Mesenchymal stem cell (in vitro differentiated cells and primary cell): ENCODE measurements around the gene KRT82.

ENCODE experiments used
- DNase-seq: peaks from one replicate; pipeline ENCODE4 v3.0.0-alpha.2; 2013
- H2AFZ ChIP-seq: one replicate; pipeline ENCODE4 v1.6.1; 2013; ENCODE audit warnings: low read depth, mild to moderate bottlenecking, control low read depth, inconsistent platforms, low read length, moderate library complexity
- H2AK5ac ChIP-seq: 2 replicates; pipeline ENCODE4 v1.6.1; 2013; ENCODE audit warnings: low read length, moderate library complexity, mild to moderate bottlenecking, inconsistent platforms; ENCODE audit not compliant: severe bottlenecking
- H2BK120ac ChIP-seq: one replicate; pipeline ENCODE4 v1.6.1; 2013; ENCODE audit warnings: low read depth, mild to moderate bottlenecking, inconsistent platforms, low read length, moderate library complexity
- H2BK12ac ChIP-seq, 2 experiments: one replicate each; pipeline ENCODE4 v1.6.1; 2013; ENCODE audit warnings: inconsistent platforms in 2 of 2, low read length in 2 of 2, mild to moderate bottlenecking in 2 of 2, moderate library complexity in 2 of 2, control low read depth in 1 of 2
- H2BK15ac ChIP-seq: one replicate; pipeline ENCODE4 v1.6.1; 2013; ENCODE audit warnings: mild to moderate bottlenecking, low read depth, inconsistent platforms; ENCODE audit not compliant: poor library complexity, severe bottlenecking
- H2BK5ac ChIP-seq: 2 replicates; pipeline ENCODE4 v1.6.1; 2013; ENCODE audit warnings: low read depth, mild to moderate bottlenecking, low read length, control low read depth, inconsistent platforms; ENCODE audit not compliant: poor library complexity, severe bottlenecking
- H3K14ac ChIP-seq, 2 experiments: one replicate each; pipeline ENCODE4 v1.6.1; 2013; ENCODE audit warnings: inconsistent platforms in 2 of 2, low read length in 2 of 2, control low read depth in 1 of 2, mild to moderate bottlenecking in 1 of 2, moderate library complexity in 1 of 2
- H3K18ac ChIP-seq, 2 experiments: one replicate each; pipeline ENCODE4 v1.6.1; 2013; ENCODE audit warnings: inconsistent platforms in 2 of 2, low read length in 2 of 2, control low read depth in 1 of 2, low read depth in 1 of 2, mild to moderate bottlenecking in 1 of 2
- H3K23ac ChIP-seq, 2 experiments: one replicate each; pipeline ENCODE4 v1.6.1; 2013; ENCODE audit warnings: inconsistent platforms in 2 of 2, low read length in 2 of 2, mild to moderate bottlenecking in 2 of 2, moderate library complexity in 2 of 2, control low read depth in 1 of 2
- H3K27ac ChIP-seq: 2 replicates; pipeline ENCODE4 v1.5.1; 2013; ENCODE audit warnings: mild to moderate bottlenecking, moderate library complexity, low read length, control low read depth, inconsistent platforms; ENCODE audit not compliant: poor library complexity, severe bottlenecking
- H3K27me3 ChIP-seq, 2 experiments: 2 replicates each; pipeline versions ENCODE4 v1.6.1 to v1.7.0; 2013; ENCODE audit warnings: low read length in 2 of 2, mild to moderate bottlenecking in 2 of 2, moderate library complexity in 2 of 2, control low read depth in 1 of 2, inconsistent platforms in 1 of 2; ENCODE audit not compliant: control insufficient read depth in 1 of 2, insufficient read depth in 1 of 2
- H3K36me3 ChIP-seq, 2 experiments: 2 replicates each; pipeline versions ENCODE4 v1.6.1 to v1.7.0; 2013; ENCODE audit warnings: low read length in 2 of 2, control low read depth in 1 of 2, inconsistent platforms in 1 of 2, low read depth in 1 of 2, mild to moderate bottlenecking in 1 of 2; ENCODE audit not compliant: insufficient read depth in 2 of 2, control insufficient read depth in 1 of 2
- H3K4ac ChIP-seq, 2 experiments: one replicate each; pipeline ENCODE4 v1.6.1; 2013; ENCODE audit warnings: inconsistent platforms in 2 of 2, low read length in 2 of 2, mild to moderate bottlenecking in 2 of 2, moderate library complexity in 2 of 2, control low read depth in 1 of 2, low read depth in 1 of 2
- H3K4me1 ChIP-seq: 2 replicates; pipeline ENCODE4 v1.6.1; 2013; ENCODE audit warnings: low read depth, low read length, control low read depth; ENCODE audit not compliant: control insufficient read depth, insufficient read depth
- H3K4me2 ChIP-seq: 2 replicates; pipeline ENCODE4 v1.6.1; 2013; ENCODE audit warnings: low read length, mild to moderate bottlenecking, inconsistent platforms; ENCODE audit not compliant: poor library complexity, severe bottlenecking
- H3K4me3 ChIP-seq, 2 experiments: 2 replicates each; pipeline versions ENCODE4 v1.5.1 to v1.7.0; 2013; ENCODE audit warnings: low read length in 2 of 2, mild to moderate bottlenecking in 2 of 2, control low read depth in 1 of 2, low read depth in 1 of 2; ENCODE audit not compliant: insufficient read depth in 1 of 2
- H3K79me1 ChIP-seq: replicated peaks from 2 replicates; pipeline ENCODE4 v1.6.1; 2013; ENCODE audit warnings: mild to moderate bottlenecking, control low read depth, low read length, inconsistent platforms; ENCODE audit not compliant: poor library complexity, severe bottlenecking
- H3K9ac ChIP-seq: 2 replicates; pipeline ENCODE4 v1.7.0; 2013; ENCODE audit warnings: mild to moderate bottlenecking, low read length, moderate library complexity
- H3K9me3 ChIP-seq: 2 replicates; pipeline ENCODE4 v1.7.0; 2013; ENCODE audit warnings: mild to moderate bottlenecking, low read length; ENCODE audit not compliant: control insufficient read depth
- H4K8ac ChIP-seq: one replicate; pipeline ENCODE4 v1.6.1; 2013; ENCODE audit warnings: inconsistent platforms, mild to moderate bottlenecking, low read length, moderate library complexity
- H4K91ac ChIP-seq: one replicate; pipeline ENCODE4 v1.6.1; 2013; ENCODE audit warnings: mild to moderate bottlenecking, low read length, inconsistent platforms
- WGBS: methylation state at CpG from one replicate; pipeline ENCODE4 v1.1.7; 2013; ENCODE audit warnings: mixed read lengths; 5-methylcytosine and 5-hydroxymethylcytosine counted together

KRT82 gene

GRCh38 chr12:52444647-52445595, 38.8 kb upstream of the KRT82 start:
- Histone ChIP-seq H4K91ac (no peak overlapping the region), H3K79me1 (no peaks in the 10 kb centered on the region), H3K4me3 (no peak overlapping the region), H3K27me3 (peaks cover 18 to 44% of the 10 kb centered on the region in 2 experiments), H3K4me2 (no peak overlapping the region), H2BK120ac (no peak overlapping the region), H3K23ac (no peak overlapping the region), H2AK5ac (no peak overlapping the region), H3K4ac (no peak overlapping the region), H3K9me3 (no peaks in the 10 kb centered on the region), H3K36me3 (no peaks in the 10 kb centered on the region), H4K8ac (no peak overlapping the region), H3K18ac (no peak overlapping the region), H2BK12ac (no peak overlapping the region), H3K27ac (no peak overlapping the region), H3K9ac (no peak overlapping the region), H2BK5ac (no peak overlapping the region), H3K4me1 (no peaks in the 10 kb centered on the region), H3K14ac (no peak overlapping the region), H2BK15ac (no peak overlapping the region), H2AFZ (no peak overlapping the region)
- 91% methylated on average over 7 of the region's 10 CpGs for WGBS
- DNase-seq, result no peak

- Histone ChIP-seq H3K14ac (no peak overlapping the region), H4K91ac (no peak overlapping the region), H2AK5ac (no peak overlapping the region), H3K23ac (no peak overlapping the region), H3K79me1 (no peaks in the 10 kb centered on the region), H2AFZ (no peak overlapping the region), H2BK12ac (no peak overlapping the region), H3K27ac (no peak overlapping the region), H2BK15ac (no peak overlapping the region), H3K4ac (no peak overlapping the region), H3K9me3 (no peaks in the 10 kb centered on the region), H4K8ac (no peak overlapping the region), H3K4me1 (no peaks in the 10 kb centered on the region), H3K27me3 (peaks cover 24 to 41% of the 10 kb centered on the region in 2 experiments), H2BK120ac (no peak overlapping the region), H3K36me3 (no peaks in the 10 kb centered on the region), H2BK5ac (no peak overlapping the region), H3K9ac (no peak overlapping the region), H3K4me3 (no peak overlapping the region), H3K4me2 (no peak overlapping the region), H3K18ac (no peak overlapping the region)
- 60% methylated on average over 2 of the region's 3 CpGs for WGBS
- DNase-seq, result no peak
These were observed 37.8 kb upstream of the KRT82 start for GRCh38 chr12:52443966-52444365.

GRCh38 chr12:52442600-52443061, 36.5 kb upstream of the KRT82 start:
- no peaks in the 10 kb centered on the region for H3K9me3 ChIP-seq
- H2BK12ac ChIP-seq, result no peak overlapping the region
- H3K4ac ChIP-seq, result no peak overlapping the region
- H3K4me1 ChIP-seq, result no peaks in the 10 kb centered on the region
- H3K23ac ChIP-seq, result no peak overlapping the region
- H2BK120ac ChIP-seq, result no peak overlapping the region
- H2BK15ac ChIP-seq, result no peak overlapping the region
- H3K36me3 ChIP-seq, result no peaks in the 10 kb centered on the region
- no peak overlapping the region for H2BK5ac ChIP-seq
- no peak overlapping the region for H3K4me3 ChIP-seq
- no peak overlapping the region for H4K91ac ChIP-seq
- 23% methylated on average over 6 of the region's 6 CpGs for WGBS
- no peak overlapping the region for H2AK5ac ChIP-seq
- no peak overlapping the region for H4K8ac ChIP-seq
- H3K14ac ChIP-seq, result no peak overlapping the region
- H3K4me2 ChIP-seq, result no peak overlapping the region
- no peak overlapping the region for H3K9ac ChIP-seq
- H2AFZ ChIP-seq, result no peak overlapping the region
- H3K79me1 ChIP-seq, result no peaks in the 10 kb centered on the region
- peak; percentile 10 for DNase-seq
- no peak overlapping the region for H3K27ac ChIP-seq
- H3K27me3 ChIP-seq, result peaks cover 27 to 36% of the 10 kb centered on the region in 2 experiments
- H3K18ac ChIP-seq, result no peak overlapping the region

GRCh38 chr12:52441320-52441911, 35.3 kb upstream of the KRT82 start:
- Histone ChIP-seq H2BK5ac (no peak overlapping the region), H3K9me3 (no peaks in the 10 kb centered on the region), H3K4me3 (no peak overlapping the region), H3K27me3 (peaks cover 26 to 28% of the 10 kb centered on the region in 2 experiments), H3K18ac (no peak overlapping the region), H2AFZ (no peak overlapping the region), H2AK5ac (no peak overlapping the region), H3K4me1 (no peaks in the 10 kb centered on the region), H4K91ac (no peak overlapping the region), H2BK12ac (no peak overlapping the region), H3K36me3 (no peaks in the 10 kb centered on the region), H3K27ac (no peak overlapping the region), H3K4me2 (no peak overlapping the region), H3K14ac (no peak overlapping the region), H4K8ac (no peak overlapping the region), H3K4ac (no peak overlapping the region), H3K9ac (peak overlapping the region; percentile 6), H2BK15ac (no peak overlapping the region), H3K23ac (no peak overlapping the region), H3K79me1 (no peaks in the 10 kb centered on the region), H2BK120ac (no peak overlapping the region)
- 74% methylated on average over 9 of the region's 9 CpGs for WGBS
- DNase-seq, result no peak
